GM18868 (cell line): ENCODE results near the gene PPM1H.

Experiments used
- ATAC-seq: cut with Tn5 transposase; IDR thresholded peaks from one replicate; pipeline ENCODE4 v1.9.1; 2021; ENCODE audit warnings: mild to moderate bottlenecking, moderate library complexity; ENCODE audit not compliant: unreplicated experiment

Gene PPM1H

GRCh38 chr12:62802321-62802720 is 132.6 kb downstream of the PPM1H start:
- no peak for ATAC-seq

- no peak for ATAC-seq
Observed at GRCh38 chr12:62801796-62802195, 133.2 kb downstream of the PPM1H start.

- ATAC-seq, result no peak
Observed at GRCh38 chr12:62800707-62801400, 134.1 kb downstream of the PPM1H start.

- ATAC-seq, result peak; percentile 71
Observed at GRCh38 chr12:62799766-62800406, 135.1 kb downstream of the PPM1H start.

- peak; percentile 79 for ATAC-seq
Observed at GRCh38 chr12:62799126-62799736, 135.7 kb downstream of the PPM1H start.

- no peak for ATAC-seq
Observed at GRCh38 chr12:62794218-62794583, 140.7 kb downstream of the PPM1H start.

GRCh38 chr12:62793256-62794217 is 141.4 kb downstream of the PPM1H start:
- ATAC-seq, result peak; percentile 74

GRCh38 chr12:62792236-62792870 is 142.6 kb downstream of the PPM1H start:
- ATAC-seq, result no peak

GRCh38 chr12:62789851-62790250 is 145.1 kb downstream of the PPM1H start:
- ATAC-seq, result no peak

- no peak for ATAC-seq
Observed at GRCh38 chr12:62787611-62788010, 147.3 kb downstream of the PPM1H start.

GRCh38 chr12:62787023-62787422 is 147.9 kb downstream of the PPM1H start:
- ATAC-seq, result no peak

GRCh38 chr12:62785941-62786559 is 148.9 kb downstream of the PPM1H start:
- no peak for ATAC-seq

GRCh38 chr12:62784576-62784975 is 150.4 kb downstream of the PPM1H start:
- ATAC-seq, result no peak

- no peak for ATAC-seq
Observed at GRCh38 chr12:62783881-62784280, 151.1 kb downstream of the PPM1H start.

GRCh38 chr12:62781136-62781880 is 153.6 kb downstream of the PPM1H start:
- no peak for ATAC-seq

- ATAC-seq, result no peak
Observed at GRCh38 chr12:62779488-62779887, 155.5 kb downstream of the PPM1H start.

GRCh38 chr12:62778187-62778586 is 156.8 kb downstream of the PPM1H start:
- no peak for ATAC-seq

GRCh38 chr12:62776997-62777396 is 158.0 kb downstream of the PPM1H start:
- ATAC-seq, result no peak

GRCh38 chr12:62776575-62776974 is 158.4 kb downstream of the PPM1H start:
- ATAC-seq, result no peak

GRCh38 chr12:62774794-62775193 is 160.2 kb downstream of the PPM1H start:
- ATAC-seq, result no peak
